ENCODE results near the gene ATP9A. TPM values are rescaled to one million over a fixed set of nuclear protein-coding genes. Genes with fewer than 3 reads are reported as not detected.

The ATP9A gene
- polyA plus RNA-seq, 3 donors, result 0.04 TPM; not detected in 2

- no peak overlapping the region for H3K4me3 Mint-ChIP-seq
- no peak overlapping the region for H3K4me2 ChIP-seq (replicated peaks; ENCODE audit: extremely low read depth, low read length, poor library complexity, severe bottlenecking)
- no peaks in the 10 kb centered on the region for H3K36me3 ChIP-seq (replicated peaks in 1 of 2; ENCODE audit: control insufficient read depth in 1 of 2, insufficient read depth in 2 of 2, low read length in 2 of 2)
These were observed 181.0 kb downstream of the ATP9A start for GRCh38 chr20:51587145-51587544.

GRCh38 chr20:51586005-51586440 is 182.2 kb downstream of the ATP9A start:
- Histone ChIP-seq H3K9me3 (replicated peaks in 1 of 2; ENCODE audit: control insufficient read depth in 1 of 2, insufficient read depth in 1 of 2, low read length in 2 of 2) (no peaks in the 10 kb centered on the region), H3K79me2 (ENCODE audit: insufficient read depth, low read length) (no peaks in the 10 kb centered on the region), H3K4me2 (replicated peaks; ENCODE audit: extremely low read depth, low read length, poor library complexity, severe bottlenecking) (no peak overlapping the region), H3K4me3 (replicated peaks in 1 of 3; ENCODE audit: low read depth in 2 of 3, low read length in 3 of 3) (no peak overlapping the region), H2AFZ (ENCODE audit: insufficient read depth, low read depth, low read length, poor library complexity, severe bottlenecking) (no peak overlapping the region), H3K4me1 (ENCODE audit: control insufficient read depth in 1 of 2, insufficient read depth in 2 of 2, low read length in 2 of 2) (no peaks in the 10 kb centered on the region), H3K9ac (ENCODE audit: insufficient read depth, low read length, poor library complexity, severe bottlenecking) (no peak overlapping the region), H4K20me1 (ENCODE audit: insufficient read depth, low read length) (no peaks in the 10 kb centered on the region), H3K27ac (ENCODE audit: low read depth in 1 of 2, low read length in 2 of 2) (no peak overlapping the region), H3K36me3 (replicated peaks in 1 of 2; ENCODE audit: control insufficient read depth in 1 of 2, insufficient read depth in 2 of 2, low read length in 2 of 2) (no peaks in the 10 kb centered on the region), H3K27me3 (ENCODE audit: control insufficient read depth in 2 of 2, insufficient read depth in 2 of 2, low read length in 2 of 2) (no peaks in the 10 kb centered on the region)
- Mint-ChIP-seq H3K36me3 (no peaks in the 10 kb centered on the region), H3K9me3 (peaks cover 0 to 3% (median 0%) of the 10 kb centered on the region in 7 donors), H3K4me1 (peaks cover 5% of the 10 kb centered on the region), H3K27me3 (ENCODE audit: low read depth in 3 of 3) (peaks cover 1 to 5% (median 3%) of the 10 kb centered on the region in 3 donors), H3K27ac (no peak overlapping the region), H3K4me3 (no peak overlapping the region)
- 62% methylated on average over 4 of the region's 4 CpGs for WGBS (ENCODE audit: insufficient coverage)
- TF ChIP-seq, protein P1, sequence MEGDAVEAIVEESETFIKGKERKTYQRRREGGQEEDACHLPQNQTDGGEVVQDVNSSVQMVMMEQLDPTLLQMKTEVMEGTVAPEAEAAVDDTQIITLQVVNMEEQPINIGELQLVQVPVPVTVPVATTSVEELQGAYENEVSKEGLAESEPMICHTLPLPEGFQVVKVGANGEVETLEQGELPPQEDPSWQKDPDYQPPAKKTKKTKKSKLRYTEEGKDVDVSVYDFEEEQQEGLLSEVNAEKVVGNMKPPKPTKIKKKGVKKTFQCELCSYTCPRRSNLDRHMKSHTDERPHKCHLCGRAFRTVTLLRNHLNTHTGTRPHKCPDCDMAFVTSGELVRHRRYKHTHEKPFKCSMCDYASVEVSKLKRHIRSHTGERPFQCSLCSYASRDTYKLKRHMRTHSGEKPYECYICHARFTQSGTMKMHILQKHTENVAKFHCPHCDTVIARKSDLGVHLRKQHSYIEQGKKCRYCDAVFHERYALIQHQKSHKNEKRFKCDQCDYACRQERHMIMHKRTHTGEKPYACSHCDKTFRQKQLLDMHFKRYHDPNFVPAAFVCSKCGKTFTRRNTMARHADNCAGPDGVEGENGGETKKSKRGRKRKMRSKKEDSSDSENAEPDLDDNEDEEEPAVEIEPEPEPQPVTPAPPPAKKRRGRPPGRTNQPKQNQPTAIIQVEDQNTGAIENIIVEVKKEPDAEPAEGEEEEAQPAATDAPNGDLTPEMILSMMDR (IDR thresholded peaks at IDR 0.05), result no peak
- no peak for DNase-seq
- intact Hi-C loops (cut with micrococcal nuclease), result no loop called here

More at GRCh38 chr20:51587145-51587544, 181.0 kb downstream of the ATP9A start:
- no peaks in the 10 kb centered on the region for H4K20me1 ChIP-seq (ENCODE audit: insufficient read depth, low read length)
- H2AFZ ChIP-seq (ENCODE audit: insufficient read depth, low read depth, low read length, poor library complexity, severe bottlenecking), result no peak overlapping the region
- H3K27me3 ChIP-seq (ENCODE audit: control insufficient read depth in 2 of 2, insufficient read depth in 2 of 2, low read length in 2 of 2), result no peaks in the 10 kb centered on the region
- H3K27ac ChIP-seq (ENCODE audit: low read depth in 1 of 2, low read length in 2 of 2), result no peak overlapping the region
- no peaks in the 10 kb centered on the region for H3K9me3 ChIP-seq (replicated peaks in 1 of 2; ENCODE audit: control insufficient read depth in 1 of 2, insufficient read depth in 1 of 2, low read length in 2 of 2)
- no peak for DNase-seq
- Mint-ChIP-seq H3K27me3 (ENCODE audit: low read depth in 3 of 3) (peaks cover 1 to 3% (median 1%) of the 10 kb centered on the region in 3 donors), H3K27ac (no peak overlapping the region), H3K36me3 (no peaks in the 10 kb centered on the region), H3K9me3 (peaks cover 0 to 3% (median 0%) of the 10 kb centered on the region in 7 donors), H3K4me1 (peaks cover 5% of the 10 kb centered on the region)
- no peaks in the 10 kb centered on the region for H3K4me1 ChIP-seq (ENCODE audit: control insufficient read depth in 1 of 2, insufficient read depth in 2 of 2, low read length in 2 of 2)
- no peak overlapping the region for H3K4me3 ChIP-seq (replicated peaks in 1 of 3; ENCODE audit: low read depth in 2 of 3, low read length in 3 of 3)
- H3K79me2 ChIP-seq (ENCODE audit: insufficient read depth, low read length), result no peaks in the 10 kb centered on the region
- no CpG with 5 or more reads among the region's 4 CpGs for WGBS (ENCODE audit: insufficient coverage)
- H3K9ac ChIP-seq (ENCODE audit: insufficient read depth, low read length, poor library complexity, severe bottlenecking), result no peak overlapping the region
- TF ChIP-seq, protein P1 (IDR thresholded peaks at IDR 0.05), result no peak
- intact Hi-C loops (cut with micrococcal nuclease), result no loop called here
